Stimulated activated CD8-positive, alpha-beta memory T cell treated with anti-CD3 and anti-CD28 coated beads, Interleukin-7, amount 100 ng/mL, for 24 hours (primary cell): ENCODE data around the gene KRTAP5-5.
"Not testable (repeated sequence)": the region's sequence is repeated elsewhere in the genome, so short reads cannot be mapped to it uniquely, and the experiment has no call there.

Experiments used
- DNase-seq: peaks from one replicate; pipeline ENCODE4 v3.0.0-alpha.2; 2020; ENCODE audit warnings: low read depth

KRTAP5-5 gene

DNA sequence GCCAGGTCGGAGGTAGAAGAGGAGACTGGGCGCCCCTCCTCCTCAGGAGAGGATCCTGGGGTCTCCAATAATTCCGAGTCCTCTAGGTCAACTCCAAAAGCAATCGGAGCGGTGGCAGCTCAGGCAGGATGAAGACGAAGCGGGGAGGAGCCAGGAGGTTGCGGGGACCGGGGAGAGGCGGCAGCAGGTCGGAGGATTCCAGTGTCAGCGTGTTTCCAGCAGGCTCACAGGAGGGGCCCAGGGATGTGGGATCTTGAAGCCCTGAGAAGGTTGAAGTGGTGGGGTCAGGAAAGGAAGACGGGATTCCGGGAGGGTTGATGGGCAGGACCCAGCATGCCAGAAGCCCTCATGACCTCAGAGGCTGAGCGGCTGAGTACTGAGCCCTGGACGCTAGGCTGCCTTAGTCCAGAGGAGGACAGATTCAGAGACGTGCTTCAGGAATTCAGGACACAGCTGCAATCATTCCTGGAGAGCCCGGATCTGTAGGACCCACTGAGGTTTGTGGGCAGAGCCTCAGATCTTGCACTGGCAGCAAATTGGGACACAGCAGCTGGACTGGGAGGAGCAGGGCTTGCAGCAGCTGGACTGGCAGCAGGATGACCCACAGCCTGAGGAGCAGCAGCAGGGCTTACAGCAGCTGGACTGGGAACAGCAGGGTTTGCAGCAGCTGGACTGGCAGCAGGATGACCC is 22.3 kb upstream of the KRTAP5-5 start:
- DNase-seq, result not testable (repeated sequence)

DNA sequence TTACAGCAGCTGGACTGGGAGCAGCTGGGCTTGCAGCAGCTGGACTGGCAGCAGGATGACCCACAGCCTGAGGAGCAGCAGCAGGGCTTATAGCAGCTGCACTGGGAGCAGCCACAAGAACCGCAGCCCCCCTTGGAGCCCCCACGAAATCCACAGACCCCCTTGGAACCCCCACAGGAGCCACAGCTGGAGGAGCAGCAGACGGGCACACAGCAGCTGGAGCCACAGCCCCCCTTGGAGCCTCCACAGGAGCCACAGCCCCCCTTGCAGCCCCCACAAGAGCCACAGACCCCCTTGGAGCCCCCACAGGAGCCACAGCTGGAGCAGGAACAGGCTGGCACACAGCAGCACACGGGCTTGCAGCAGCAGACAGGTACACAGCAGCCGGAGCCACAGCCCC is 21.7 kb upstream of the KRTAP5-5 start:
- DNase-seq, result not testable (repeated sequence)

DNA sequence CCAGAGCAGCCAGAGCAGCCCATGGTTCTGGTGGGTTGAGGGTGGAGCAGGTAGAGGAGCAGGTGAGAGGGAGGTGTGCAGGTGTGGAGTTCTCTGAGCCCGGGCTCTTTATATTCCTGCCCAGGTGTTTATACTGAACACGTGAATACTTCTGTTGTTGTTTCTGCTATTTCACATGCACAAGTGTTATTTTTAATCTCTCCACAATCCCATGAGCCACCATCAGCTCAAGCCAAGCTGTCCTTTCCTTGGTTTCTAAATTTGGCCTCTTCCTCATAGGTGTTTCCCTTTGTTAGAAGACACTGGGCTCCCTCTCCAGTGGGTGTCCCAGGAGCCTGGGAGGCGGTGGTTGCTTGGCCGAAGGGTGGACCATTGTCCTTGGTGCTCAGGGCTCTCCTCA is 21.2 kb upstream of the KRTAP5-5 start, which contains the start of gene KRTAP5-3:
KRTAP5-3 (minus strand) TSS at position 101 of the 400 bp plus-strand sequence; CDS start at position 23, 78 bp downstream.
- no peak for DNase-seq

DNA sequence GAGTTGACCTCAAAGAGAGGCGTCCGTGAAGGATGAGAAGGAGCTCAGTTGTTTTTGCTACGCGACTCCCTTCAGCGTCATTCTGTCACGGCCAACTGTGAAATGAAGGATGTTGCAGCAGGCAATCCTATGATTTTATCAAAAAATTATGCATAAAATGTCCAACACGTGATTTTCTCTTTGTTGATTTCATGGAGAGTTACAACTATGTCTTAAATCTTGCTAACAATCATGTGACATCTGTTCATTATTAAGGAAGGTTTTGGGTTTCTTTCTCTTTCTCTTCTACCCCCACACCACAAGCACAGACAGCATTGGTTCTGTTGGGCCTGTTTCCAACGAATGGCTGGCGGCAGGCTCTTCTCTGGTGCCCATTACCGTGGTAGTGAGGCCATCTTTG is 11.3 kb upstream of the KRTAP5-5 start:
- DNase-seq, result no peak

DNA sequence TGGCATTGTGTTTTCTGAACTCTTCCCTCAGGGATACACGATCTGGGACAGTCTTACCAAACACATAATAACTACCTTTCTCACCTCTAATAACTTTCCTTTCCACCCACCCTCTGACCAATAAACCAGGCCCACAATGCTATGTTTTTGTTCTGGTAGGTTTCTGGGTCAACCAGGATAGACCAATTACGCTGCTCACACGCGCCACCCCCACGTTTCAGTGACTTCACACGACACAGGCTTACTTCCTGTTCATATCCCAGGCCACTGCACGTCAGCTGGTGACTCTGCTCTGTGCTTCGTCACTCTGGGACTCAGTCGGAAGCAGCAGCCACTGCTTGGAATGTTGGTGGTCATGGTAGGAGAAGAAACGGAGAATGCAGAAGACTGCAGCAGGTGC is 10.1 kb upstream of the KRTAP5-5 start:
- no peak for DNase-seq

DNA sequence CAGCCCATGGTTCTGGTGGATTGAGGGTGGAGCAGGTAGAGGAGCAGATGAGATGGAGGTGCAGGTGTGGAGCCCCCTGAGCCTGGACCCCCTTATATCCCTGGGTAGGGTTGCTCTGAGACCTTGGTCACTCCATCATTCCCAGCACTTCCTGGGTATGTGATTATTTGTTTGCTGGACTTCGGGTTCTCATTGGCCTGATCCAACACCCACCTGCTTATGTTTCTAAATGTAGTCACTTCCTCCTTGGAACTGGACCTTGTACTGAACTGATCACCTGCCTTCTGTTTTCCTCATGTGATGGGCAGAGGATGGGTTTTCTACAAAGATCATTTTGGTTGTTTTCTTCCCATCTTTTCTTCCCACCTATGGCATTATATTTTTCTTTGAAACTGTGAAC is 7.5 kb upstream of the KRTAP5-5 start, which contains the start of gene KRTAP5-4:
KRTAP5-4 (minus strand) TSS at position 53 of the 400 bp plus-strand sequence; CDS start at position 8, 45 bp downstream.
- DNase-seq, result no peak

DNA sequence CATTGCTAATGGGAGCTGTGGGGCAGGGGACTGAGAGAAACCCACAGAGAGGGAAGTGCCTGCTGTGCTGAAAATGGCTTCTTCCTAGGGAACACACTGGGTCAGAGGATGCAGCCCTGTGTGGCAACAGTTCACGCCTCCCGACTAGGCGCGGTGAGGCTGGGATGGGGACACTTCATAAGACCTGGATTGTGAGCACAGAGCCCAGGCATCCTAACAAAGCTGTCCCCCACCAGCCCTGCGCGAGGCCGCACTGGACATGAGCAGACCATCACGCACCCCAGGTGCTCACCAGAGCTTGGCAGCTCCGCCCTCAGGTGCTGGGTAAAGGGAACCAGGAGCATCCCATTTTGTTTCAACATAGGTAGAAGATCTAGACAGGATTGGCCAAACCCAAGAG is 5.9 kb upstream of the KRTAP5-5 start:
- no peak for DNase-seq

DNA sequence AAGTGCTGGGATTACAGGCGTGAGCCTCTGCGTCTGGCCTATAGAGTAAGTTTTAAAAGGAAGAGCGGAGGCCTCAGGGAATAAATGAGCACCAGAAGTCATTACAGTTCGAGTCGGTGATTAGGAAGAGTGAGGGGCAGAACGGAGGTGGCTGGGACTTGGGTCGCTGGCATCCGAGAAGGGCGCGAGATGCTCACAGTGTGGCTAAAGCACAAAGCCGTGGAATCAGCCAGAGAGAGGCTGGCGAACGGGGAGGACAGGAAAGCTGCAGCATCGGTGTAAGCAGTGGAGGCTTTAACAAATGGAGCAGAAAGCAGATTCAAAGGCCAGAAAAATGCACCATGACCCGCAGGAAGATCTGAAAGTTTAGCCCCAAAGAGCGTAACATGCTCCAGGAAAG is 5.0 kb upstream of the KRTAP5-5 start:
- DNase-seq, result no peak

DNA sequence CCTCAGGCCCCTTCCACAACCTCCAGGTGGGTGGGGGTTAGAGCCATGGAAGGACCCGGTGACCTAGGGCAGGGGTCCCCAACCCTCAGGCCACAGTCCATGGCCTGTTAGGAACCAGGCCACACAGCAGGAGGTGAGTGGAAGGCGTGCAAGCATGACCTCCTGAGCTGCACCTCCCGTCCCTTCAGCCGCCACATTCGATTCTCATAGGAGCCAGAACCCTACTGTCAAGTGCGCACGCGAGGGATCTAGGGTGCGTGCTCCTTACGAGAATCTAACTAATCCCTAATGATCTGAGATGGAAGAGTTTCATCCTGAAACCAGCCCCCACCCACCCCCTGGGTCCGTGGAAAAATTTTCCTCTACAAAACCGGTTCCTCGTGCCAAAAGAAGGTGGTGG is 4.0 kb upstream of the KRTAP5-5 start:
- DNase-seq, result no peak

DNA sequence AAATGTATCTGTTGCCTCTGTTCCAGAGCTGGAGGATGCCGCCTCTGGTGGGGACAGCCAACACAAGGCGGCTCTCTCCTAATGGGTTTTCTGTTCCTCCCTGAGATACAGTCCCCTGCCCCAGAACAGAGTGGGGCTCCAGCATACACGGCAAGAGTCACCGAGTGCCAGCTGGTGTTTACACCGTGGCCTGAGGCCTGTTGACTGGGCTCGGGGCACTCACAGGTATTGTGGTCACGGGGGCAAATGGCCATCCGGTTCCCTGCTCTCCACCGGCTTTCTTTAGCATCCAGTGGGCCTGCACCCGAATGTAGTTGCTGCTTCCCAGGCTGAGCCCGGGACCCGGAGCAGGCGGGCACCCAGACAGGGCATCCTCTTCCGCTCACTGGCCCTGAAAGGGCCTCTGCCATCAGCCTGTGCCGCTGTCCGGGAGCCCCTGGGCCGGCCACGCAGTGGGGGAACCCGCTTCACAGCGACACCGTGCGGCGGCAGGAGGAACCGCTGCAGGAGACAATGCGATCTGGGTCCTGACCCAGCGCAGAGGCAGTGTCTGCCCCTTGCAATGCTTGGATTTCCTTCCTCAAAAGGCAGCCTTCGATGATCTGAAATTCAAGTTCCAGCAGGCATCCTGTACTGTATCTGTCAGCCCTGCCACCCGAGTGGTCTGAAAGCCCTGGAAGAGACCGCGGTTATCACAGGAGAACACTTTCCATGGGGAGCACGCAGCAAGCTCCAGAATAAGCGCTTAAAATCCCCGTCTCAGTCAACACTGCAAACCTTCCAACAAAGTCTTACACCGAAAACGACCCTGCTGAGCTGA is 859 bp upstream of the KRTAP5-5 start:
- DNase-seq, result peak; percentile 28

DNA sequence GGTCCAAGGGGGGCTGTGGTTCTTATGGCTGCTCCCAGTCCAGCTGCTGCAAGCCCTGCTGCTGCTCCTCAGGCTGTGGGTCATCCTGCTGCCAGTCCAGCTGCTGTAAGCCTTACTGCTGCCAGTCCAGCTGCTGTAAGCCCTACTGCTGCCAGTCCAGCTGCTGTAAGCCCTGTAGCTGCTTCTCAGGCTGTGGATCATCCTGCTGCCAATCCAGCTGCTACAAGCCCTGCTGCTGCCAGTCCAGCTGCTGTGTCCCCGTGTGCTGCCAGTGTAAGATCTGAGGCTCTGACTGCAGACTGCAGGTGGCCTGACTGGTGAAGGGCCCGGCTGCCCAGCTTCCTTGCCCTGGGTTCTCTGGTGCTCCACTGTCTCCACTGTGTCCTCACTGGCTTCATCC is 696 bp downstream of the KRTAP5-5 start:
- DNase-seq, result no peak

DNA sequence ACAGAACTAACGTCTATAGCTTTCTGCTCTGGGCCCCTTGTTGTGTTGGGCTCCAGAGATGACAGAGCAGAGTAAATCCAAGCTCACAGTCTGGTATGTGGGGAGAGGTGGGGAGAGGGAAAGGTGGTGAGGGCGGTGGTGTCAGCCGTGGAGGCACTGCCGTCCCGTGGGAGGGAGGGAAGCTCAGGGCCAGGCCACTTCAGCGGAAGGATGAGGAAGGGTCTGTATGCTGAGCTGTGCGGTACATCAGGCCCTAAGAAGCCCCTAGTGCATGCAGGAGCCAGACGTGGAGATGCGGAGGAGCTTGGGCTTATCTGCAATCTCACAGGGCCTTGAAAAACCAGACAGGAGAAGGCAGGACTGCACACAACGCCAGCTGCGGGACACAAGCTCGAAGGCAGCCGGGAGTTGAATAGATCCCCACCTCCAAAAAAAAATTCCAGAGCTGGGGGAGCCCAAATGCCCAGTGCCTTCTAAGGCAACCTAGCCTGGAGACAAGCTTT is 1.5 kb downstream of the KRTAP5-5 start:
- DNase-seq, result no peak

DNA sequence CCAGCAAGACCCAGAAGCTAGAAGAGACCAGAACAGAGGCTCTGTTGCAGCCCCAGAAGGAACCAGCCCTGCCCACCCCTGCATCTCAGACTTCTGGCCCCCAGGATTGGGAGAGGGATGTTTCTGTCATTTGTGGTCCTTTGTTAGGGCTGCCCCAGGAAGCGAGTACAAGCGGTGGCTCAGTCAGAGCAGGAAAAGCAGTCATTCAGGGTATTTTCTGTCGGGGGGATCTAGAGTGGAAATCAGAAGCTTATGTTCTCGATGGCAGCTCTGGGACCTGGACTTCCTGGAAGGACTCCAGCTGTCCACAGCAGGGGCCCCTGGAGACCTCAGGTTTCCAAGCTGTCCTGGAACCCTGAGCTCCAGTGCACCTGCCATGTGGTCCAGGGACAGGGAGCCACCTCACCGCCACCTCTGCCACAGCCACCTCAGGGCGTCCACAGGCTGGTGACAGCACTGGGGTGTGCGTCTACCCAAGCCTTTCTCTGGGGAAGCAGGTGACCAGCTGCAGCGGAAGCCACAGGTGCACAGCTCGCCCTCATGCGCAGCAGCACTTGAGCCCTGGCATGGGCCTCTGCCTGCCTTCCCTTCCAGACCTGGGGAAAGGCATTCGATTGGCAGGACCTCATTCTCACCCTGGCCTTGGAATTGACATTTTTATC is 2.6 kb downstream of the KRTAP5-5 start:
- no peak for DNase-seq

DNA sequence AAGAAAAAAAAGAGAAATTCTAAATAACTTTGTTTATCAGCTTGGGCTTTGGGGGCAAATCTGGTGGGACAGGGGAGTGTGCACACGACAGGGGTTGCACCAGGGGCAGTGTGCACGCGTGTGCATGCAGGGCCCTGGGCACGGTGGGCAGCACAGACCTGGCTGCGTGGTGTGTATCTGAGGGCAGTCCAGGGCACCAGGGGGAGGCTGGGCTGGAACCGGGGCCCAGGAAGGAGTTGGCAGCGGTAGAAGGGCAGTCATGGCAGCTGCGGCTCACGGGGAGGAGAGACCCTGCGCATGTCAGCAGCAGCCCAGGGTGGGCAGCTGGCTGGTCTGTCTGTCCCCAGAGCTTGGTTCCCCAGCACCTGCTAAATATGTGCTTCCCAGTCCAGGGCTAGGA is 4.3 kb downstream of the KRTAP5-5 start:
- DNase-seq, result no peak

DNA sequence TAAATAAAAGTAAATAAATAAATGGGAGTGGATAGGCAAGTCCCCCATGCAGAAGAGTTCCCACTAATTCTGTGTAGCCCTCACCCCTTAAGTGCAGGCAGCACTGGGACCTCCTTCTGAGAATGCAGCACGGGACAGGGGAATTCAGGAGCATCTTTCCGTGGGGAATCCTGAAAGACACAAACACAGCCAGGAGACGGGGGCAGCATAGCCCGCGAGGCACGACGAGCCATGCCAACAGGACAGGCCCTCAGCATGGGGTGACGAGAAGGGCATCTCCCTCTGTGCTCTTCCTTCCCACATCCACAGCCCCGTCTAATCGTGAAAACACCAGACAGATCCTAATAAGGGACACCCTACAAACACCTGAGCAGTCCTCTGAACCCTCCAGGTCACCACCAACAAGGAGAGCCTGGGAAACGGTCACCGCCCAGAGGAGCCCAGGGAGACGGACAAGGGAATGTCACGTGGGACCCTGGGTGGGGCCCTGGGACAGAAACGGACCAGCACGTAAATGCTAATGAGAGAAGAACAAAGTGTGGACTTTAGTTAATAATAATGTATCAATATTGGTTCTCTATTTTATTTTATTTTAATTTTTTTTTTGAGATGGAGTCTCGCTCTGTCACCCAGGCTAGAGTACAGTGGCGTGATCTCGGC is 6.8 kb downstream of the KRTAP5-5 start:
- DNase-seq, result no peak

DNA sequence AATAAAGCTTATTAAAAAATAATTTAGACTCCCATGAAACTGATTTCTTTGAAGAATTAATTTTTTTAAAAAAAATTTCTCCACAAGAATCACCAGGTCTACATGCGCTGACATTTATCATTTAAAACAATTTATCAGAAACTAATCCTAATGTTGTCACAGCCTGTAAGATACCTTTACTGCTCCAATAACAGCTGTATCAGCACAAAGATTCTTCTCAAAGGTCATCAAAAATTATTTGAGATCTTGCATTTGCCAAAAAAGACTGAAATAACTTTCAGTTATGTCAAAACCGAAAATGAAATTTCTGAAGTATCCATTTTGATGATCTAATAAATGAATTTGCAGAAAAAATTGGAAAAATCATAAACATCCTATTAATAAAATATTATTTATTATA is 8.1 kb downstream of the KRTAP5-5 start:
- no peak for DNase-seq

DNA sequence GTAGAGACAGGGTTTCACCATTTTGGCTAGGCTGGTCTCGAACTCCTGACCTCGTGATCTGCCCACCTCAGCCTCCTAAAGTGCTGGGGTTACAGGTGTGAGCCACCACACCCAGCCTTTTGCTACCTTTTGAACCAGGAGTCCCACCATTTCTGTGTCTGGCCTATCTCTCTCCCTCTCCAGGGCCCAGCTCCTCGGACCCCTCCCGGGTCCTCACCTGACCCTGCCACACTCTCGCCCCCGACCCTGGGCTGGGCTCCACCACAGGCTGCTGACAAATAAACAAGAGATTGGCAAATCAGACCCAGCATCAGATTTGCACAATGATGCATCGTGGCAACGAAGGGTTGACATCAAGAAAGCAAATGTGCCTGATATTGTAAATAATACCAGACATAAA is 8.8 kb downstream of the KRTAP5-5 start:
- DNase-seq, result no peak

DNA sequence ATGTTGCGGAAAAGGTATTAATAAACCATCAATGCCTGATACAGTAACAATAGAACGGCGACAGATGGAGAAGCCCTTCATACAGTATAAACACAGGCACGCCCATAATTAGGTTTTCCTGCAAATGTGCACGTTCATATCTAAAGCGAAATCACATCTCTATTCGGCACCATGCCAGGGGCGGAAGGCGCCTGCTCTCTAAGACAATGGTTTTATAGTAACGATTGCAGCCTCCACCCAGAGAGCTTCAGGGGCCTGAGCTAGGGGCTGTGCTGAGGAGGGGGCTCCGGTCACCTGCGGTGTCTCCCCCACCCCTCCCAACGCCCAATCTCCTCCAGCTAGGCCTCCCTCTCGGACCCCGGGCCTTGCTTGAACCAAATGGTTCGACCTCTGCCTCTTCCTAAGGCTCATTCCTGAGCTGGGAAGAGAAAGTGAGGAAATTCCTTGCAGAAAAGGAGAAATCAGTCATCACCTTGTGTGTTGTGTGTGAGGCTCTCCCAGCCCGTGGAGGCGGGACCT is 9.6 kb downstream of the KRTAP5-5 start:
- DNase-seq, result no peak

DNA sequence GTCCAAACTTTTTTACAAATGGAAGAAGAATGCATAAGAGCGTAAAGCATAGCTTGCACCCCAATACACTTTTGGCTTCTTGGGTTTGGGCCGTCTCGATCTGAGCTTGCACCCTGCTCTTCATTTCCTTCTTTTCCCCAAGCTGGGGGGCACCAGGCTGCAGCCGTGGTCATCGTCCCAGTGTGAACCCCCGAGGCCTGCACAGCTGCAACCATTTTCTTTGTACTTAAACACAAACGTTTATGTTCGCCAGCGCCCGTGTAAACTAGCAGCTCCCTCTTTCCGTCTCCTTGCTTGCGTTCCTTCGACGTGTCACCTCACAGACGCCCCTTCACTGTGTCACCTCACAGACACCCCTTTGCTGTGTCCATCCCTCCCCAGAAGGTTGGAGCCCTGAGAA is 10.1 kb downstream of the KRTAP5-5 start:
- no peak for DNase-seq

DNA sequence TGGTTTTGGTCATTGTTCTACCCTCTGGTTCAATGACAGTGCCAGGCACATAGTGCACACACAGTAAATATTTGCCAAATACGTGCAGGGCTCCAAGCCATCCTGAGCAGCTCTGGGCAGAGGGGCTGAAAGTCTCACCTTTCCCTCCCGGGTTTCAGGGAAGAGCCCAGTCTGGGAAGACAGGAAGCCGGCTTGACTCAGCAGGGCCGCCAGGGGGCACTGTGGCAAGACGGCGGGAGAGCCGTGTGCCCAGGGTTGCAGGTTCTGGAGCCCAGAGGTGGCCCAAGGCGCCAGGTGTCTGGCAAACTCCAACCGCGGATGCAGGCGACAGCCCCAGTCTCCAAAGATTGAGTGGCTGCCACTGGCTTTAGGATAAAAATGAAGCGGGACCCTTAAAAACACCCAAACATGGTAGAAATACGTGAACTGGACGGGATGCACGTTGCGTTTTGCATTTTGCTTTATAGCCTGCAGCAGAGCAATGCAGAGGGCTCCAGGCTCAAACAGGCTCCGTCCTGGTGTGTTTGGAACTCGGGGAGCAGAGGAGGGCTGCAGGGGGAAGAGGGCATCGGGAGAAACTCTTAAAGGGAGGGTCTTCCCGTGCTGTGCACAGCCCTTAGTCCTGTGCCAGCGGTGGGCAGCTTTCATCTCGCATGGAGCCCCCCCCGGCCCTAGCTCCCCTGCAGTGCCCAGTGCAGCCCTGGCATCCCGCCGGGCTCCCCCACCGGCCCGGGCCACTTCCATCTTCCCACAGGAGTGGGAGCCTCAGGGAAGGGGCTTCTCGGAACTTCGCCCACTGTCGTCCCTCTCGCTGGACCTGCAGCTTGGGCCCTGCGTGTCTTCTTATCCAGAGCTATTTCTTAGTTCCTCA is 10.7 kb downstream of the KRTAP5-5 start:
- no peak for DNase-seq

DNA sequence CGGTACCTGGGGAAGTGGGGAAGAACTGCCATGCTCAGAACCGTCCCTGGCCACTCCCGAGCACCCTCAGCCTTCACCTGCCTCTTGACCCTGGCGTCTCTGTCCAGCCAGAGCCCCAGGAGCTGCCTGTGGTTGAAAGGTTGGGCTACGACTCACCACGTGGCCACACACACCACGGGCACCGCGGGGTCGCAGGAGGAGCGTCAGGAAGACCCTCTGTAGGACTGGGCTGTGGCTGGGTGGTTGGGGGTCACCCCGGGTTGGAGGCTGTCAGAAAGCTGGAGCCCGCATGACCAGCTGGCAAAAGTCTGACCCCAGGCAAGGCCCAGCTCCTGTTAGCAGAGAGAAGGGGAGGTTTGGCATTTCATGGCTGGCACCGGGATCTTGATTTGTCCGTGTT is 11.5 kb downstream of the KRTAP5-5 start:
- no peak for DNase-seq
